ENCODE results near the gene TICAM1.
"Not testable (repeated sequence)": the region's sequence is repeated elsewhere in the genome, so short reads cannot be mapped to it uniquely, and the experiment has no call there.

DNA sequence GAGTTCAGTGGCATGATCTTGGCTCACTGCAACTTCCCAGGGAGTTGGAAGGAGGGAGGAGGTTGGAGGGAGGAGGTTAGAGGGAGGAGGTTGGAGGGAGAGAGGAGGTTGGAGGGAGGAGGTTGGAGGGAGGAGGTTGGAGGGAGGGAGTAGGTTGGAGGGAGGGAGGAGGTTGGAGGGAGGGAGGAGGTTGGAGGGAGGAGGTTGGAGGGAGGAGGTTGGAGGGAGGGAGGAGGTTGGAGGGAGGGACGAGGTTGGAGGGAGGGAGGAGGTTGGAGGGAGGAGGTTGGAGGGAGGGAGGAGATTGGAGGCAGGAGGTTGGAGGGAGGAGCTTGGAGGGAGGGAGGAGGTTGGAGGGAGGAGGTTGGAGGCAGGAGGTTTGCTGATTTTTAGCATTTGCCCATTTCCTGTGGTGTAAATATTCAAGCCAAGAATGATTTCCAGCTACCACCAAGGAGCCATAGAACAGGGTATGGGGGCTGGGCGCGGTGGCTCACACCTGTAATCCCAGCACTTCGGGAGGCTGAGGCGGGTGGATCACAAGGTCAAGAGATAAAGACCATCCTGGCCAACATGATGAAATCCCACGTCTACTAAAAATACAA, 45.0 kb downstream of the TICAM1 start:
- TF ChIP-seq POLR2A (IDR thresholded peaks at IDR 0.05): not testable (repeated sequence)
- TF ChIP-seq, protein P1, sequence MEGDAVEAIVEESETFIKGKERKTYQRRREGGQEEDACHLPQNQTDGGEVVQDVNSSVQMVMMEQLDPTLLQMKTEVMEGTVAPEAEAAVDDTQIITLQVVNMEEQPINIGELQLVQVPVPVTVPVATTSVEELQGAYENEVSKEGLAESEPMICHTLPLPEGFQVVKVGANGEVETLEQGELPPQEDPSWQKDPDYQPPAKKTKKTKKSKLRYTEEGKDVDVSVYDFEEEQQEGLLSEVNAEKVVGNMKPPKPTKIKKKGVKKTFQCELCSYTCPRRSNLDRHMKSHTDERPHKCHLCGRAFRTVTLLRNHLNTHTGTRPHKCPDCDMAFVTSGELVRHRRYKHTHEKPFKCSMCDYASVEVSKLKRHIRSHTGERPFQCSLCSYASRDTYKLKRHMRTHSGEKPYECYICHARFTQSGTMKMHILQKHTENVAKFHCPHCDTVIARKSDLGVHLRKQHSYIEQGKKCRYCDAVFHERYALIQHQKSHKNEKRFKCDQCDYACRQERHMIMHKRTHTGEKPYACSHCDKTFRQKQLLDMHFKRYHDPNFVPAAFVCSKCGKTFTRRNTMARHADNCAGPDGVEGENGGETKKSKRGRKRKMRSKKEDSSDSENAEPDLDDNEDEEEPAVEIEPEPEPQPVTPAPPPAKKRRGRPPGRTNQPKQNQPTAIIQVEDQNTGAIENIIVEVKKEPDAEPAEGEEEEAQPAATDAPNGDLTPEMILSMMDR (IDR thresholded peaks at IDR 0.05): not testable (repeated sequence)

Measured in esophagus squamous epithelium (tissue), 4 donors.